Activated naive CD4-positive, alpha-beta T cell treated with anti-CD3 and anti-CD28 coated beads, Interleukin-2, amount 50 U/mL, for 16 hours (primary cell): Measurements from ENCODE around the gene GMPPB.
A peak's percentile ranks its signal among the peaks of the same experiment; 100 is the strongest.
"Not testable (repeated sequence)": the region's sequence is repeated elsewhere in the genome, so short reads cannot be mapped to it uniquely, and the experiment has no call there.

Experiments used
- DNase-seq: peaks from one replicate; pipeline ENCODE4 v3.0.0-alpha.2; 2020

The GMPPB gene

DNA sequence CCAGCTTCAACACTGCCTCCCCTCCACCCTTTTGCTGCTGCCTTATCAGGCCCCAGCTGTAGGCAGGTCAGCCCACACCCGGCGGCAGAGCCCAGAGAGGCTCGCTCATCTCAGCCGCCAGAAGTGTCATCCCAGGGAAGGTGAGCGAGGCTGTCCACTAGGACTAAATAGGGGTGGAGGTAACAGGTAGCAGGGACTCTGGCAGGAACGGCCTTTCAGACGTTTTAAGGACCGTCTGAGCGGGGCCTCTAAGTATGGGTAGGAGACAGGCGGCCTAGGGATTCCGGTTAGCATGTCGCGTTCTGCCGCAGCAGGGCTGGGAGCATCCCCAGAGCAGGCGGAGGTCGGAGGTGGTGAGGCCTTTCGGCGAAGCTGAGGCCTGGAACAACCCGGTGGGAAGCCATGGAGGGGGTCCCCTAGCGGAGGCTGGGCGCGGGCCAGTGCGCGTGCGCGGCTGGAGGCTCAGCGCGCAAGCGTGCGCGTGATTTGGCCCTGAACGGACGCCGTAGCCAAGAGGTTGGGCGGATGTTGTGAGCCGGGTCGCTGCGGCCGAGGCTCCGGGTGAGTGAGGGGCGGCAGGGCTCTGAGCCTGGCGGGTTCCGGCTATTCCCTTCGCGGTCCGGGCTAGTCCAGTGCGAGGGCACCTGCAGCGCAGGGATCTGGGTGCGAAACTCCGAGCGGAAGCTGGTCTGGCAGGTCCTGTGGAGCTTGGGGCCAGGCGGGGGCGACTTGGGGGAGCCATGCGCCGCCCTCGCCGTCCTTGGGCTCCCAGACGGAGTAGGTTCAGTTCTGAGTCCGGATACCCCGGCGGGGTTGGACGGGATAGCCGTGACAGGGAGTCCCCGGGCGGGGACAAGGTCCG lies 34.5 kb downstream of the GMPPB start, which contains the start of the genes MST1 and RNF123:
Gene MST1, minus strand, starts transcription at position 429 of the 862 bp plus-strand sequence. CDS start 783 bp downstream, outside the sequence.
Gene RNF123, plus strand, starts transcription at position 512 of the 862 bp plus-strand sequence. CDS start 1,609 bp downstream, outside the sequence.
- DNase-seq: peak; percentile 93

DNA sequence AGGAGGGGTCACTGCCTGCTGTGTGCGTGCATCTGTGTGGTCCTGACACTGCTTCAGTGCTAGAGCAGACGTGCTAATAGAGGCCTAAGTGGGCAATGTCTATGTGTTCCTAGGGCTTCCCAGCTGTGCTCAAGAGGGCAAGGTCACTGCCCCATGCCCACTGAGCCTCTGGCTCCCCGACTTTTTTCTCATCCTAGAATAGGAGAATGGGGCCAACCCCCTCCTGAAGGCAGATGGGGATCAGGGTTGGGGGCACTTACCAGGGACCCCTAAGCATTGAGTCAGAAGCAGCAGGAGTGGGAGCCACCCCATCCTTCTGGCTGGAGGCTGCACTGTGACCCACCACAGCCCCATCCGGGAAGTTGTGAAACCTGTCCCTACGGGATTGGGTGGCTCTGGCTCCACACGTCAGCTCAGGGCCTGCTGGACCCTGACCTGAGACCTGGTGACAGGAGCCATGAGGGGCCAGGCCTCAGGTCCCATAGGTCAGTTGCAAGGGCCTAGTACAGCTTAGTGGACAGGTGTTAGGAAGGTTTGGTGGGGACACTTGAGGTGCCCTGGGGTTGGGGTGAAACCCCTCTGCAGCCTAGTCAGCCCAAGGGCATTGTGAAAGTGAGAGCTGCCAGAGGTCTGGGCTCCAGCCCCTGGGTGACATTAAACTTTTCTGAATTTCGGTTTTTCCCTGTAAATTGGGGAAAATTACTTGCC lies 35.3 kb downstream of the GMPPB start:
- DNase-seq: not testable (repeated sequence)

DNA sequence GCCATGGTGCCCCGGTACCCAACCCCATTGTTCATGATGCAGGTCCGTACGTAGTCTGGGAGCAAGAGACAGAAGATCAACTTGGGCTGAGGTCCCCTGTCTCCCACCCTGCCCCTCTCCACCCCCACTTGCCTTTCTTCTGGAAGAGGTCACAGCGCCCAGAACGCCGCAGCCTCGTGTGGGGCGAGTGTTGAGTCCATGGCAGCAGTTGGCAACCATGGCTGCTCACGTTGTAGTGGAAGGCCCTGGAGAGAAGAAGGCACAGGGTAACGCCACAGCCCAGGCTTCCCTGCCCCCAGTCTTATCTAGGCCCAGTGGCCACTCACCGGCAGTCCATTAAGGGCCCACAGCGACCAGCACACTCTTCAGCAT lies 36.3 kb downstream of the GMPPB start:
- not testable (repeated sequence) for DNase-seq

DNA sequence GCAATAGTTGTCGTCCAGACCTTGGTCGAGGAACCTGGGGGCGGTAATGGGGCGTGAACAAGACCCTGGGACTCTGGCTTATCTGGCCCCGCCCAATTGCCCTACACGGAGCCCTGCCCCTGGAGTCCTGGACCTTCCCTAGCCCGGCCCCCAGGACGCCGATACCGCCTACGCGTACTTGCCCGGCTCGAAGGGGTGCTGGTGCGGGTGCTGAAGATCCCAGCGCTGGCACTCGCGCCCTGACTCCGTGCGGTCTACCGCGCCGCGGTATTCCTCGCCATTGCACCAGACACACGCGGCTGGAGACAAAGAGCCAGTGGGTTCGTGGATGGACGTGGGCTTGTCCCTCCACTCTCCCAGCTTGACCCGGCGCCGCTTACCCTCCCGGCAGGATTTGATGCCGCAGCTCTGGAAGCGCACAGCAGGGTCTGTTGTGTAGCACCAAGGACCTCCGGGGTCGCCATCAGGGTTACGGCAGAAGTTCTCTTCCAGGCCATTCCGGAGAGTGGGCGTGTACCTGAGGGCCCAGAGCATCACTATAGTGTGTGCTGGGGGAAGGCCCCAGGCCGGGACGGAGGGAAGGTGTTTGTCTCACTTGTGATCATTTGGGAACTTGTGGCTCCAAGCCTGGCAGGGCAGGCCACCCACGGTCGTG lies 36.9 kb downstream of the GMPPB start:
- peak; percentile 41 for DNase-seq

DNA sequence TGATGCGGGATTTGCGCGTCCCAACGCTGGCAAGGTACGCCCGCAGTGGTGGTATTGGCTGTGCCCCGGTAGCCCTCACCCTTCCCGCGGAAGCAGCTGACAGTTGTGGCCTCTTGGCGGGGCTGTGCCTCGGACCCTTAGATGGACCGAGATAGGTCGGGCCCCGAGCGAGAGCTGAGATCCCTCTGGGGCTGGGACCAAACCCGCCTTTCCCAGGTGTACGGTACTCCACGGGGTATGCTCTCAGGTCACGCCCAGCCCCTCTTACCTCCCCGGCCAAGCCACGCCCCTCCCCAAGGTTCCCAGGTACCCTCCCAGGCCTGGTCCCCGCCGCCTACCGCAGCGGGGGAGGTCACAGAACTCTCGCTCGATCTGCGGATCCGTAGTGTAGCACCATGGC lies 37.4 kb downstream of the GMPPB start:
- DNase-seq: peak; percentile 45

DNA sequence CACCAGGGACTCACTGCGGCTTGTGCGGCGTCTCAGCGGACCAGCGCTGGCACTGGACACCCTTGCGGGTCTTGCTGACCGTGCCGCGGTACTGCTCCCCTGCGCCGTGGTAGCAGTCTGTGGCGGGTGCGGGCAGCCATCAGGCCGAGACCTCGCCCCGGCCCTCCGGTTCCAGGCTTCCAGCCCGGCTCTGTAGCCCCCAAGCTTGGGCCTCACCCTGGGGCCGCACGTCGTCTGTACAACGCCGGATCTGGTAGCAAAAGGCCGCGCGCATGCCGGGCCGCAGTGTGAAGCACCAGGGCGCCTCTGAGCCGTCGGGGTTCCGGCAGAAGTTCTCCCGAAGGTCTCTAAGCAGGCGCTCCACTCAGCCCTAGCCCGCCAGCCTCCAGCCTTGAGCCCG lies 37.9 kb downstream of the GMPPB start:
- DNase-seq: not testable (repeated sequence)

DNA sequence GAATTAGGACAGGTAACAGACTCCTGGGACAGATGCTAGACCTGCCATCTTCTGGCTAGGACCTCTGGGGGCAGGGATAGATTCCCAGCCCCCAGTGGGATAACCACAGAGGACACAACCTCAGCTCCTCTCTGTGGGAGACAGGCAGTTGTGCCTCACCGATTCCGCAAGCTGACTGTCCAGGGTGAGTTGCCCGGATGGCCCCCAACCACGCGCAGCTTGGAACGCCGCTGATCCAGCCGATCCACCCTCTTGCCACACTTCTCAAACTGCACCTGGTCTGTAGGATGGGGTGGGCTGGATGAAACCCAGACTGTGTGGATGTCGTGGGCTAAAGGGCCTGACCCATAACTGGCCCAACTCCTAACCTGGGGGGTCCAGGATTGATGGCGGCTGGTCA lies 38.6 kb downstream of the GMPPB start:
- not testable (repeated sequence) for DNase-seq

DNA sequence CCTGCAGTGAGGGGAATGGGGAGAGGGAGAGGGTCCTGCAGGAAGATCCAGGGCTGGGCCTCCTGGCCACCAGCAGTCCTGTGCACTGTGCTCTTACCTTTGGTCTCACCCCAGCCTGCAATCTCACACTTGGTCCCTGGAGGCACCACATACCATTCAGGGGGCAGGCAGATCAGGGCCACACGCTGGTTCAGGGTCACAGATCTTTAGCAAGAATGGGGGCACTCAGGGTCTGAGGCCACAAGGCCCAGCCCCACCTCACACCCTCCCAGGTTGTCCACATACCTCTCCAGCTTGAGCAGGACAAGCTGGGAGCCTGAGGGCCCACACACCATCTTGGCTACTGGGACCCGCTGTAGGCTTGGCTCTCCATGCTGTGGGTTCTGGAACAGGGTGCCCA lies 39.3 kb downstream of the GMPPB start:
- not testable (repeated sequence) for DNase-seq

DNA sequence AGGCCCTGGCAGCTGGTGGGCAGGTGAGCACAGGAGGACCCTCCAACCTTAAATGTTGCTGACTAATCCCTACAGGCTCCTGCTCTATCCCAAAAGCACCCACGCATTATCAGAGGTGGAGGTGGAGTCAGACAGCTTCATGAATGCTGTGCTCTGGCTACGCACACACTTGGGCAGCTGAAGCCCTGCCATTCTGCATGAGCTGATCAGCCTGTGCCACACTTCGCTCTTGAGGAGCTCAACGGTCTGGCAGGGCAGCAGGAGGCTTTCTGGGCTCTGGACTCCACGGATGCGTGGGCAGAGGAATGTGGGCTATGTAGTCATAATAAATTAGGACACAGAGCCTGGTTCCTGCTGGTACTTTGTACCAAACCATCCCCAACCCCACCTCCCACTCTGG lies 40.6 kb downstream of the GMPPB start:
- no peak for DNase-seq

DNA sequence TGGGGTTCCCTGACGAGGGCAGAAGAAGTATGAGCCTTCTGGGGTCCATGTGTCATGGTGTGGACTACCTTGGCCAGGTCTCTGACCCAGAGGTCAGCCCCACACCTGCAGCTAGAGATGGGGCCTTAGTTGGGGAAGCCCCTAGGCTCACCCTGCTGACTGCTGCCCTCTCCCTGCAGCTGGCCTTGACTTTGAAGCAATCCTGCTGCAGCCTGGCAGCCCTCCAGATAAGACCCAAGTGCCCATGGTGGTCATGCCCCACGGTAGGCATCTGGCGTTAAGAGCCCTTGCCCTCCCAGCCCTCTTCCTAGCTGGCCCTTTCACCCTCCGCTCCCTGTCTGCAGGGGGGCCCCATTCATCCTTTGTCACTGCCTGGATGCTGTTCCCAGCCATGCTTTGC lies 42.2 kb downstream of the GMPPB start:
- DNase-seq: no peak

DNA sequence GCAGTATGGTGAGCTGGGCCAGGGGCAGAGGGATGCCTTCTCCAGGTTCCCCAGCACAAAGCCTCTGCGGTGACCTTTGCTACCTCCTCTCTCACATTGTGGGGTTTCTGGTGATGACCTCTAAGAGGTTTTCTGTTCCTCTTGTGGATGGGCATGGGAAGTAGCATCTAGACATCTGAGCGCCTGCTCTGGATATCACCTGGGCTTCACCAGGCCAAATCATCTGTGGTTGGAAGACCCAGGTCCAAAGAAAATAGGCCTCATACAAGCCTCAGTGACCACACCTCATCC lies 42.6 kb downstream of the GMPPB start:
- DNase-seq: no peak

DNA sequence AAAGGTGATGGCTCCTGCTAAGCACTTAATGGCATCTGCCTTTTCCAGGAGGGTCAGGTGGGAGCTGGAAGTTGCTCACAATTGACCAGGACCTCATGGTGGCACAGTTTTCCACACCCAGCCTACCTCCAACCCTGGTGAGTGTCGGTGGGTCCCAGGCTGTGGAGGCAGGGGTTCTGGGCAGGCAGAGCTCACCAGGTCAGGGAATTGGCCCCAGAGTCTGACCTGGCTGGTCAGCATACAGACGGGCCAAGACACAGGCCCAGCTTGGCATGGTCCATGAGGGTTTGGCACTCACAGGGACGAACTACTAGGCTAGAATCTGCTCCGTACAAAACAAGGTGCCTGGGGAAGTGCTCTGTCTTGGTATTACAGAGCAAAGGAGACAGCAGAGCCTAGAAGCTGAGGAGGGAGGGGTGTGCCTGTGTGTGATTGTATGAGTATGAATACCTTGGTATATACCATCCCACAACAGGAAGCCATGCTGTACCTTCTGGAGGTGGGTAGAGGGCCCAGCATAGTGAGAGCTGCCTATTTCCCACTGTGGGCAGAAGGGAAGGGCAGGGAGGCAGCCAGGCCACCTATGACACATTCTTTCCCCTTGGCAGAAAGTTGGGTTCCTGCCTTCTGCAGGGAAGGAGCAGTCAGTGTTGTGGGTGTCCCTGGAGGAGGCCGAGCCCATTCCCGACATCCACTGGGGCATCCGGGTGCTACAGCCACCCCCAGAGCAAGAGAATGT lies 43.1 kb downstream of the GMPPB start:
- no peak for DNase-seq

DNA sequence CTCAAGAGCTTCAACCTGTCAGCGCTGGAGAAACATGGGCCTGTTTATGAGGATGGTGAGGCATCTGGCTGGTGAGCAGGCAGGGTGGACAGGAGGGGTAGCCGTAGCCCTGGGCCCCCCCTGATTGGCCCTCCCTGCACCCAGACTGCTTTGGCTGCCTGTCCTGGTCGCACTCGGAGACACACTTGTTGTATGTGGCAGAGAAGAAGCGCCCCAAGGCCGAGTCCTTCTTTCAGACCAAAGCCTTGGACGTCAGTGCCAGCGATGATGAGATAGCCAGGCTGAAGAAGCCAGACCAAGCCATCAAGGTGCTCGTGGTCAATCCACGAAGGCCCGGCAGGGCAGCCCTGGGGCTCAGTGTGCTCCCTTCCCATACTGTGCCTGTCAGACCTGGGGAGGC lies 47.8 kb downstream of the GMPPB start:
- DNase-seq: no peak

DNA sequence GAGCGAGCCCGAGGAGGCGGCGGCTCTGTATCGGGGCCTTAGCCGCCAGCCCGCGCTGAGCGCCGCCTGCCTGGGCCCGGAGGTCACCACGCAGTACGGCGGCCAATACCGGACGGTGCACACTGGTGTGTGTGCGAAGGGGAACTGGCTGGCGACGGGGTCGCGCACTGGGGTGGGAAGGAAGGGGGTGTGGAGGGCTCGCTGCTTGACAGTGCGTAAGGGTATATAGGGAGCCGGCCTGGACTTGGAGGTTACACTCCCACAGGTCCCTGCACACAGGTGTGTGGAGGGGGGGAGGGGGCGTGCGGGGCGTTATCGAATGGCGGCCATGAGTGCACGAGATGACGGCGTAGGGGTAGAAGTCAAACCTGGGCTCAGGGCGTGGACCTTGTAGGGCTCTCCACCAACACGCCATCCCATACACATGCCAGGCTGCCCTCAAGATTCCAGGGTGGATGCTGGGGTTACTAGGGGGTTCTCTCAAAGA lies 49.2 kb downstream of the GMPPB start:
- peak; percentile 44 for DNase-seq

DNA sequence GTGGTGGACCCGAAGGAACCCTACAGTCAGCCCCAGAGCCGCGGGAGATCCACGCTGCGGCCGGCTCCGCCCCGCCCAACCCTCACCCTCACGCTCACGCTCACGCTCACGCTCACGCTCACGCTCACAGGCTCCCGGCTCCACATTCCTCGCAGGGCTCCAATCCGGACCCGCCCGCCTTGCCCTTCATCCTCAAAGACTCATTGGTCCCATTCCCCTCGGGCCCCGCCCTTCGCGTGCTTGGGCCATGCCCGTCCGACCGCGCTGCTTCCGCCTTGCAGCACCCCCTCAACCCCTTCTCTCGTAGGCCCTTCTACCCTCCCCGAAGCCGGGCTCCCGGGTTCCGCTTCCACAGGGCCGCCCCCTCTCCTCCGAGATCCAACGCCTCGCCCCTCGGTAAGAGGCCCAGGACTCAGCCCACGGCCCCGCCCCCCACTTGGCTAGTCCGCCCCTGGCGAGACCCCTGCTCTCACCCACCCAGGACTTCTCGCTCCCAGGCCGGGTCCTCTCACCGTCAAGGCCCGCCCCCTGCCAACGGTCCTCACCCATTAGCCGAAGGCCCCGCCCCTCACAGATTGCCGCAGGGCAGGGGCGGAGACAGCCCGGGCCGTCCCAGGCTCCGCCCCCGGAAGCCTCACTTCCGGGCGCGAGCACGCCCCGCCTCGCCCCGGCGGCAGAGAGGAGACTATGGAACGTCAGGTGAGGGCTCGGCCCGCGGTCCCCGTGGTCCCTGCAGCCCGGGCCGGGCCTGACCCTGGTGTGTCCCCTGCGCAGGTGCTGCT lies 49.8 kb downstream of the GMPPB start, which contains the start of gene APEH:
Gene APEH, plus strand, starts transcription at position 637 of the 782 bp plus-strand sequence. Its CDS starts 51 bp downstream, at position 688.
- DNase-seq: peak; percentile 99

DNA sequence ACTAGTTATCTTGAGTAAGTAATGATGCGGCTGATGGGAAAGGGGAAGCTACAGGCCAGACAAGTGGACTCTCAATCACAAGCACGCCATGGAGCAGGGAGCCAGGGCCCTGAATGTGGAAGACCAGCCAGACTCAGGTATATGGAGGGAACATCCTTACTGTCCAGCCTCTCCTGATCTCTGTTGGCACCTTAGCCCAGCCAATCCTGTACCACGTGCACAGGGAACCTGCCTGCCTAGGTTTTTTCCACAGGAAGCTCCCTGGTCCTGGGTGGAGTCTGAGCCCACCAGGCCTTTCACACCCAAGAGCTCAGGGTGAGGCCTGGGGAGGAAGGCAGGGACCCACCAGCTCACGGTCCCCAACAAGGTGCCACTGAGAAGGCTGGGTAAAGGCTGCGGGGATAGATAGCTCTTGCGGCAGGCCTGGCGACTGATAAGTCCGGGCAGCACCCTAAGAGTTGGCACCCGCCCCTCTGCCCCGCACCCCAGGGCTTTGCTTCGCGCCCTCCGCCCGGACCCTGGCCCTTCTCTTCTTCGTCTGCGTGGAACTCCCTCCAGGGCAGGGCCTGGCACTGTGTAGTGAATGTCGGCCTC lies 50.5 kb downstream of the GMPPB start:
- DNase-seq: no peak

DNA sequence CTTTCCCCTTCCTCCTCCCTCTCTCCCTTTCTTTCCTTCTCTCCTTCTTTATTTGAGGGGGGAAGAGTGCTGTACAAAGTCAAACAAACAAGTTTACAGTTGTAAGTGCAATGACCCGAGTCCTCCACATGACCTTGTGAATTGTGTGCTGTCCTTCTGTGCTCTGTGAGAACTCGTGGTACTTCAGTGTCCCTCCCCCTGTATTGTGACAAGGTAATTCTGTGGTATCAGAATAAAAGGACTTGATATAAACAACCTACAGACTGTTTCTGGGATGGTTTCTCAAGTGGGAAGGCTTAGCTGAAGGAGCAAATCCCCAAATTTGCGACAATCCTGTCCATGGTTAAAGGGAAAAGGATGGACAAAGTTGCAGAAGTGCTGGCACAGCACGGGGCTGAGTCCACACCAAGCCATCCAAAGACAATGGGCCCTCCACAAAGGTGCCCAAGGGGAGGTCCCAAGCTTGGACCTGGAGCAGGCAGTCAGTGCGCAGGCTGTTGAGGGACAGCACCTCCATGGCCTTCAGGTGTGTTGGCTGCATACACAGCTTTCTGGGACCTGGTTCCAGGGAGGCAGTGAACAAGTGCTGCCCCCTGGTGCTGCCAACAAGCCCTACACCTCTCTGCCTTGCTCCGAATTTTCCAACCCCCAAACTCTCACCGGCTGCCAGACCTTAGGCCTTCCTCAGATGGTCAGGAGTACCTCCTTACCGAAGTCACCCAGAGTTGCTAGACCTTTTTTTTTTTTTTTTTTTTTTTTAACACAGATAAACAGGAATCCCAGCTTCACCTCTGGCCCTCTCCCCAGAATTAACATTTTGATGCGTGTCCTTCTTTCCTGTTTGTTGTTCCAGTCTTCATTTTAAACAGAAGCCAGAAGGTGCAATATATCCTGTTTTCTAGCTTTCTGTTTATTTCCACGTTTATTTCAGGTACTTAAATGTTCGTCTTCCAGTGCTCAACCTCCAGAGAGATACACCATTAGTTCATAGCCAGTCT lies 52.2 kb downstream of the GMPPB start:
- DNase-seq: peak; percentile 74

DNA sequence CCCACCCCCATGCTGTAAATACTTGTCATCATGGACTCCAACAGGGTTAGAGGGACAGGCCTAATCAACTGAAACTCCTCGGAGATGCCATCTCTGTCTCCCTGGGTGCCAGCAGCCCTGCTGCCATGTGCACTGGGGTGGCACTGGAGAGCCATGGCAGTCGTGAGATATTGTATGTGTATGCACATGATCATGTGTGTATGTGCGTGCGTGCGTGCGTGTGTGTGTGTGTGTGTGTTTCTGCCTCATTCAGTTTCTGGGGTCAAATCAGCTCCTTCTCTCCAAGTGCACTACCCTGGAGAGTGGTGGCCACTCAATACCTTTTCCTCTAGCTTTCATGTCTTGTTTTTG lies 52.8 kb downstream of the GMPPB start:
- DNase-seq: no peak
